ENCODE results near the gene PTPRR. TPM values are rescaled to one million over a fixed set of nuclear protein-coding genes. Genes with fewer than 3 reads are reported as not detected.

PTPRR gene
- total and polyA plus RNA-seq, 2 donors (not counting 1 experiment from before 2014, with no cell fraction given) = 0.44 to 0.50 TPM

DNA sequence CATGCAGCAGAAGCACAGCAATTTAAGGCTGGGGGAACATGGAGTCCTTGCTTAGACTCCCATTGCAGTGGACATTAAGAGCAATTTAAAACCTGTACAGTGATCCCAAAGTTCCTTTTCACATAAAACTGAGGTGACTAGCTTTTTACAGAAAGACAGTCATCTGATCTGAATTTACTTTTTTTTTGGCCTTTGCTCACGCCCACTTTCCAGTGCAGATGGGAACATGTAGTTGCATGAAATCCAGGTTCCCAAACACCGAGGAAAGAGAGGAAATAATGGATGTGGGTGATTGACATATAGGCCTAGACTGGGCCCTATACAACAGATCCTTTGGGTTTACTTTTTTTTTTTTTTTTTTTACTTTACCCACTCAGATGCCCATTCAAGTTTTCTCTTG is 156.9 kb downstream of the PTPRR start:
- no peak overlapping the region for H2AFZ ChIP-seq (ENCODE audit: low read length)
- no peaks in the 10 kb centered on the region for H3K4me1 ChIP-seq (ENCODE audit: control insufficient read depth, extremely low read depth, insufficient read depth, low read length)
- no peak overlapping the region for H3K27ac ChIP-seq (ENCODE audit: insufficient read depth, low read length)
- H3K9me3 ChIP-seq (ENCODE audit: control insufficient read depth, insufficient read depth, low read depth, low read length) = no peaks in the 10 kb centered on the region
- DNase-seq (ENCODE audit: low read depth in 2 of 2) = no peak
- H3K9ac ChIP-seq (ENCODE audit: insufficient read depth, low read length) = no peak overlapping the region
- no peaks in the 10 kb centered on the region for H3K27me3 ChIP-seq (ENCODE audit: control insufficient read depth, insufficient read depth, low read length)
- no peaks in the 10 kb centered on the region for H4K20me1 ChIP-seq (ENCODE audit: control insufficient read depth, extremely low read depth, insufficient read depth, low read length)
- no peak overlapping the region for H3K4me2 ChIP-seq (ENCODE audit: extremely low read depth, insufficient read depth, low read length)
- no peaks in the 10 kb centered on the region for H3K79me2 ChIP-seq (ENCODE audit: control insufficient read depth, insufficient read depth, low read length)
- H3K4me3 ChIP-seq (replicated peaks in 1 of 4; ENCODE audit: control extremely low read depth in 1 of 4, insufficient read depth in 1 of 4, low read depth in 3 of 4, low read length in 4 of 4) = no peak overlapping the region
- TF ChIP-seq EZH2 (IDR thresholded peaks at IDR 0.05; ENCODE audit: low read length, missing control alignments) = no peak
- TF ChIP-seq, protein P1, sequence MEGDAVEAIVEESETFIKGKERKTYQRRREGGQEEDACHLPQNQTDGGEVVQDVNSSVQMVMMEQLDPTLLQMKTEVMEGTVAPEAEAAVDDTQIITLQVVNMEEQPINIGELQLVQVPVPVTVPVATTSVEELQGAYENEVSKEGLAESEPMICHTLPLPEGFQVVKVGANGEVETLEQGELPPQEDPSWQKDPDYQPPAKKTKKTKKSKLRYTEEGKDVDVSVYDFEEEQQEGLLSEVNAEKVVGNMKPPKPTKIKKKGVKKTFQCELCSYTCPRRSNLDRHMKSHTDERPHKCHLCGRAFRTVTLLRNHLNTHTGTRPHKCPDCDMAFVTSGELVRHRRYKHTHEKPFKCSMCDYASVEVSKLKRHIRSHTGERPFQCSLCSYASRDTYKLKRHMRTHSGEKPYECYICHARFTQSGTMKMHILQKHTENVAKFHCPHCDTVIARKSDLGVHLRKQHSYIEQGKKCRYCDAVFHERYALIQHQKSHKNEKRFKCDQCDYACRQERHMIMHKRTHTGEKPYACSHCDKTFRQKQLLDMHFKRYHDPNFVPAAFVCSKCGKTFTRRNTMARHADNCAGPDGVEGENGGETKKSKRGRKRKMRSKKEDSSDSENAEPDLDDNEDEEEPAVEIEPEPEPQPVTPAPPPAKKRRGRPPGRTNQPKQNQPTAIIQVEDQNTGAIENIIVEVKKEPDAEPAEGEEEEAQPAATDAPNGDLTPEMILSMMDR (conservative IDR thresholded peaks at IDR 0.05 in 1 of 2, IDR thresholded peaks at IDR 0.05 in 1 of 2; ENCODE audit: low read depth in 1 of 2, low read length in 2 of 2) = no peak
- H3K36me3 ChIP-seq (ENCODE audit: control insufficient read depth, insufficient read depth, low read length) = no peaks in the 10 kb centered on the region

DNA sequence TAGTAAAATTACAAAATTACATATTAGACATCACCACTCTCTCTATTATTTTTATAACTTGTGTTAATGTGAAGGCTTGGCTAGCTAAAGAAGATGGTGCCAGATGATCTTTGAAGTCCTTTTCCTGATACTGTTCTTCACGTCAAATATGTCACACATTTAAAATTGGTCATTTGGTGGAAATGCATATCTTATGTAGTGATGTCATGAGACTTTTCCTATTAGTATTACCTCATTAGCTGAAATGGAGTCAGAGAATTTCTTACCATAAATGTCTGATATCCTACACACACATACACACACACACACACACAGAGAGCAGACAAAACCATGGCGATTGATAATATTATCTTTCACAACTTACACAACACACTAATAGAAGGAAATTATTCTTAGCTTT is 158.5 kb downstream of the PTPRR start:
- no peak overlapping the region for H3K4me3 ChIP-seq (replicated peaks in 1 of 4; ENCODE audit: control extremely low read depth in 1 of 4, insufficient read depth in 1 of 4, low read depth in 3 of 4, low read length in 4 of 4)
- TF ChIP-seq EZH2 (IDR thresholded peaks at IDR 0.05; ENCODE audit: low read length, missing control alignments) = no peak
- TF ChIP-seq, protein P1 (conservative IDR thresholded peaks at IDR 0.05 in 1 of 2, IDR thresholded peaks at IDR 0.05 in 1 of 2; ENCODE audit: low read depth in 1 of 2, low read length in 2 of 2) = no peak
- H2AFZ ChIP-seq (ENCODE audit: low read length) = no peak overlapping the region
- no peak for DNase-seq (ENCODE audit: low read depth in 2 of 2)
- no peaks in the 10 kb centered on the region for H3K4me1 ChIP-seq (ENCODE audit: control insufficient read depth, extremely low read depth, insufficient read depth, low read length)
- no peak overlapping the region for H3K9ac ChIP-seq (ENCODE audit: insufficient read depth, low read length)
- no peaks in the 10 kb centered on the region for H4K20me1 ChIP-seq (ENCODE audit: control insufficient read depth, extremely low read depth, insufficient read depth, low read length)
- H3K27me3 ChIP-seq (ENCODE audit: control insufficient read depth, insufficient read depth, low read length) = no peaks in the 10 kb centered on the region
- H3K36me3 ChIP-seq (ENCODE audit: control insufficient read depth, insufficient read depth, low read length) = no peaks in the 10 kb centered on the region
- H3K79me2 ChIP-seq (ENCODE audit: control insufficient read depth, insufficient read depth, low read length) = no peaks in the 10 kb centered on the region
- H3K9me3 ChIP-seq (ENCODE audit: control insufficient read depth, insufficient read depth, low read depth, low read length) = no peaks in the 10 kb centered on the region
- H3K27ac ChIP-seq (ENCODE audit: insufficient read depth, low read length) = no peak overlapping the region
- no peak overlapping the region for H3K4me2 ChIP-seq (ENCODE audit: extremely low read depth, insufficient read depth, low read length)

DNA sequence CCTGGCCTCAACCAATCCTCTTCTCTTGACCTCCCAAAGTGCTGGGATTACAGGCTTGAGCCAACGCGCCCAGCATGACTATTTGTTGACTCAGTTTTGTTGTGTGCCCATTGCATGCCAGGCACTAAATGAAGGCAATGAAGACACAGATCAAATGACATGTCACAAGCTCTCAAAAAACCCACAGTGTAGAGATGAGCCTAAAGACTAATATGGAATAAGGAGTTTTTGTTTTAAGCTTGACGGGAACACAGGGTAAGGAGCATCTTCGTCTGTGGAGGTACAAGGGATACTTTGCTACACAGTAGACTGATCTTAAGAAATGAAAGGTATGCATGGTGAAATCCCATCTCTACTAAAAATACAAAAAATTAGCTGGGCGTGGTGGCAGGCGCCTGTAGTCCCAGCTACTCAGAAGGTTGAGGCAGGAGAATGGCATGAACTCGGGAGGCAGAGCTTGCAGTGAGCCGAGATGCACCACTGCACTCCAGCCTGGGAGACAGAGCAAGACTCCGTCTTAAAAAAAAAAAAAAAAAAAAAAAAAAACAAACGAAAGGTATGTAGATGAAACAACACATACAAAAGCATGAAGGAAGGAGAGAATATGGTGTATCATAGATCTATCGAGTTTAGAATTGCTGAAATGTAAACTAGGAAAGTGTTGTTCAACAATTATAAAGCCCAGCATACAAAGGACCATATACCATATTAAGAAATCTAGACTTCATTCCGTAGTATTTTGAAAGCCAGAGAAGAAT is 161.2 kb downstream of the PTPRR start:
- no peak for DNase-seq (ENCODE audit: low read depth in 2 of 2)
- Histone ChIP-seq H3K36me3 (ENCODE audit: control insufficient read depth, insufficient read depth, low read length) (no peaks in the 10 kb centered on the region), H3K27me3 (ENCODE audit: control insufficient read depth, insufficient read depth, low read length) (no peaks in the 10 kb centered on the region), H3K9ac (ENCODE audit: insufficient read depth, low read length) (no peak overlapping the region), H3K27ac (ENCODE audit: insufficient read depth, low read length) (no peak overlapping the region), H3K4me3 (replicated peaks in 1 of 4; ENCODE audit: control extremely low read depth in 1 of 4, insufficient read depth in 1 of 4, low read depth in 3 of 4, low read length in 4 of 4) (no peak overlapping the region), H3K4me2 (ENCODE audit: extremely low read depth, insufficient read depth, low read length) (no peak overlapping the region), H3K79me2 (ENCODE audit: control insufficient read depth, insufficient read depth, low read length) (no peaks in the 10 kb centered on the region), H3K9me3 (ENCODE audit: control insufficient read depth, insufficient read depth, low read depth, low read length) (no peaks in the 10 kb centered on the region), H3K4me1 (ENCODE audit: control insufficient read depth, extremely low read depth, insufficient read depth, low read length) (no peaks in the 10 kb centered on the region), H4K20me1 (ENCODE audit: control insufficient read depth, extremely low read depth, insufficient read depth, low read length) (no peaks in the 10 kb centered on the region), H2AFZ (ENCODE audit: low read length) (no peak overlapping the region)
- TF ChIP-seq, protein P1 (conservative IDR thresholded peaks at IDR 0.05 in 1 of 2, IDR thresholded peaks at IDR 0.05 in 1 of 2; ENCODE audit: low read depth in 1 of 2, low read length in 2 of 2) = no peak
- TF ChIP-seq EZH2 (IDR thresholded peaks at IDR 0.05; ENCODE audit: low read length, missing control alignments) = no peak

All from fibroblast of lung (primary cell).